Tibial nerve (tissue), 3 donors: ENCODE data around the gene TAS2R1.

Source experiments
- POLR2A ChIP-seq, 2 donors: fragments of 450-650 bp; IDR thresholded peaks; one replicate each; pipeline ENCODE4 v1.6.1; 2017; ENCODE audit warnings: antibody characterized with exemption in 2 of 2, mild to moderate bottlenecking in 2 of 2, moderate library complexity in 2 of 2
- TF ChIP-seq, protein P1 (sequence below), 5 experiments: fragments of 200-600 bp in 3 of 5; fragments of 450-650 bp in 2 of 5; sonication (generic) in 3 of 5; IDR thresholded peaks; one replicate each; pipeline ENCODE4 v1.5.1; 2016 to 2019; ENCODE audit warnings: antibody characterized with exemption in 5 of 5, mild to moderate bottlenecking in 3 of 5, moderate library complexity in 2 of 5

DNA sequence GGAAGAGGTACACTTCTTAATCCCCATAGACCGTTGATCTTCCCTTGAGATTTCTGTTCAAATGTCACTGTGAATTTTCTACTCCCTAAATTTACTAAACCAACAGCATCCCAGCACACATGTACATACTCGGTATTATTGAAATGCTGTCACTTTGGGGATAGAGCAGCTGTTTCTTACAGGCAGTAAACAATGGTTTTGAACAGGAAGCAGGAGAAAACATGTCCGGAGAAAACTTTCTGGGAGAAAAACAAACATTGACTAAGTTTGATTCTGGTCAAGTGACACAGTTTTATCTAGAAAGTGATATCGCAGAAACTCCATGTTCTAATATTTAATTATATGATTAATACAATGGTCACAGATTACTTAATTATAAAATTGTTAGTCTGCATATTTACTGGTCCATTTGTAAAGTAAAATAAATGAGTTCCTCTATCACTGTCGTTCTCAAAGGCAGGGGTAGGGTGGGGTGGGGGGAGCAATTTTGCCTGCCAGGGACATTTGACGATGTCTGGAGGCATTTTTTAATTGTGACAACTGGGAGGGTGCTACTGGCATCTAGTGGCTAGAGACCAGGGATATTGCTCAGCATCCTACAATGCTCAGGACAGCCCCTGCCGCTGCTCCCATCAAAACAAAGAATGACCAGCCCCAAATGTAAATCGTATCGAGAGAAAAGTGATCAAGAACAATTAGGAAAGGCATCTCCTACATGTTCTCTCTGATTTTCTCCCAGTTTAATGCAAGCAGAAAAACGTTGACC lies 12.2 kb downstream of the TAS2R1 start:
- no peak for TF ChIP-seq POLR2A (IDR thresholded peaks at IDR 0.05)
- TF ChIP-seq, protein P1, sequence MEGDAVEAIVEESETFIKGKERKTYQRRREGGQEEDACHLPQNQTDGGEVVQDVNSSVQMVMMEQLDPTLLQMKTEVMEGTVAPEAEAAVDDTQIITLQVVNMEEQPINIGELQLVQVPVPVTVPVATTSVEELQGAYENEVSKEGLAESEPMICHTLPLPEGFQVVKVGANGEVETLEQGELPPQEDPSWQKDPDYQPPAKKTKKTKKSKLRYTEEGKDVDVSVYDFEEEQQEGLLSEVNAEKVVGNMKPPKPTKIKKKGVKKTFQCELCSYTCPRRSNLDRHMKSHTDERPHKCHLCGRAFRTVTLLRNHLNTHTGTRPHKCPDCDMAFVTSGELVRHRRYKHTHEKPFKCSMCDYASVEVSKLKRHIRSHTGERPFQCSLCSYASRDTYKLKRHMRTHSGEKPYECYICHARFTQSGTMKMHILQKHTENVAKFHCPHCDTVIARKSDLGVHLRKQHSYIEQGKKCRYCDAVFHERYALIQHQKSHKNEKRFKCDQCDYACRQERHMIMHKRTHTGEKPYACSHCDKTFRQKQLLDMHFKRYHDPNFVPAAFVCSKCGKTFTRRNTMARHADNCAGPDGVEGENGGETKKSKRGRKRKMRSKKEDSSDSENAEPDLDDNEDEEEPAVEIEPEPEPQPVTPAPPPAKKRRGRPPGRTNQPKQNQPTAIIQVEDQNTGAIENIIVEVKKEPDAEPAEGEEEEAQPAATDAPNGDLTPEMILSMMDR (IDR thresholded peaks at IDR 0.05) = no peak
